ENCODE results near the gene CNN2. TPM values are rescaled to one million over a fixed set of nuclear protein-coding genes. Genes with fewer than 3 reads are reported as not detected.

Gene CNN2
- total RNA-seq, 1 experiment from 2014 or later: 194 TPM

- Histone ChIP-seq H3K36me3 (ENCODE audit: control insufficient read depth, insufficient read depth, low read length) (no peaks in the 10 kb centered on the region; the same call in 1 of the 2 replicates), H3K4me3 (ENCODE audit: low read depth, low read length) (no peak overlapping the region), H3K27me3 (replicated peaks; ENCODE audit: control insufficient read depth, insufficient read depth, low read length) (no peaks in the 10 kb centered on the region), H3K4me1 (no peaks in the 10 kb centered on the region), H3K9me3 (no peaks in the 10 kb centered on the region)
- TF ChIP-seq CTCF (IDR thresholded peaks at IDR 0.05; ENCODE audit: insufficient read depth in 1 of 2, low read depth in 1 of 2, low read length in 1 of 2, severe bottlenecking in 1 of 2, unreplicated experiment in 1 of 2): no peak
- Mint-ChIP-seq H3K9me3 (ENCODE audit: unreplicated experiment) (no peaks in the 10 kb centered on the region), H3K27me3 (ENCODE audit: insufficient read depth, unreplicated experiment) (no peaks in the 10 kb centered on the region), H3K4me1 (ENCODE audit: low read depth, unreplicated experiment) (no peaks in the 10 kb centered on the region), H3K27ac (ENCODE audit: unreplicated experiment) (no peak overlapping the region), H3K36me3 (ENCODE audit: insufficient read depth, unreplicated experiment) (peaks cover 77% of the 10 kb centered on the region), H3K4me3 (ENCODE audit: unreplicated experiment) (no peak overlapping the region)
- DNase-seq: no peak
- BruUV-seq (replicated peaks): no TSS peak
- ChIA-PET POLR2A (no interaction called here), CTCF (interaction anchor here (0.7 kb wide), 1 partner anchor 46 kb away, joined by 3 read pairs; no protein-coding TSS in a partner anchor)
- intact Hi-C loops (cut with micrococcal nuclease; ENCODE audit: unreplicated experiment): no loop called here
These were observed 60.2 kb downstream of the CNN2 start for GRCh38 chr19:1086613-1087012.

- Mint-ChIP-seq H3K4me1 (ENCODE audit: low read depth, unreplicated experiment) (no peaks in the 10 kb centered on the region), H3K36me3 (ENCODE audit: insufficient read depth, unreplicated experiment) (peaks cover 74% of the 10 kb centered on the region), H3K27me3 (ENCODE audit: insufficient read depth, unreplicated experiment) (no peaks in the 10 kb centered on the region), H3K27ac (ENCODE audit: unreplicated experiment) (peak overlapping the region; percentile 60), H3K9me3 (ENCODE audit: unreplicated experiment) (no peaks in the 10 kb centered on the region), H3K4me3 (ENCODE audit: unreplicated experiment) (no peak overlapping the region)
- intact Hi-C loops (cut with micrococcal nuclease; ENCODE audit: unreplicated experiment): no loop called here
- ChIA-PET CTCF (no interaction called here), POLR2A (no interaction called here)
- no peak for DNase-seq
- Histone ChIP-seq H3K4me1 (no peaks in the 10 kb centered on the region), H3K4me3 (ENCODE audit: low read depth, low read length) (no peak overlapping the region), H3K9me3 (no peaks in the 10 kb centered on the region), H3K27me3 (replicated peaks; ENCODE audit: control insufficient read depth, insufficient read depth, low read length) (no peaks in the 10 kb centered on the region), H3K36me3 (ENCODE audit: control insufficient read depth, insufficient read depth, low read length) (no peaks in the 10 kb centered on the region; the same call in 1 of the 2 replicates)
- TSS peak; percentile 5 for BruUV-seq (replicated peaks)
- TF ChIP-seq CTCF (IDR thresholded peaks at IDR 0.05; ENCODE audit: insufficient read depth in 1 of 2, low read depth in 1 of 2, low read length in 1 of 2, severe bottlenecking in 1 of 2, unreplicated experiment in 1 of 2): no peak
These were observed 61.5 kb downstream of the CNN2 start for GRCh38 chr19:1087813-1088415.

GRCh38 chr19:1088416-1089010, 62.1 kb downstream of the CNN2 start:
- H3K36me3 ChIP-seq (ENCODE audit: control insufficient read depth, insufficient read depth, low read length): no peaks in the 10 kb centered on the region; the same call in 1 of the 2 replicates
- BruUV-seq (replicated peaks): no TSS peak
- H3K4me3 Mint-ChIP-seq (ENCODE audit: unreplicated experiment): no peak overlapping the region
- no peaks in the 10 kb centered on the region for H3K9me3 ChIP-seq
- peaks cover 74% of the 10 kb centered on the region for H3K36me3 Mint-ChIP-seq (ENCODE audit: insufficient read depth, unreplicated experiment)
- POLR2A ChIA-PET: no interaction called here
- no peaks in the 10 kb centered on the region for H3K9me3 Mint-ChIP-seq (ENCODE audit: unreplicated experiment)
- no peaks in the 10 kb centered on the region for H3K27me3 ChIP-seq (replicated peaks; ENCODE audit: control insufficient read depth, insufficient read depth, low read length)
- DNase-seq: no peak
- intact Hi-C loops (cut with micrococcal nuclease; ENCODE audit: unreplicated experiment): no loop called here
- peak overlapping the region; percentile 60 for H3K27ac Mint-ChIP-seq (ENCODE audit: unreplicated experiment)
- H3K4me1 ChIP-seq: no peaks in the 10 kb centered on the region
- H3K4me1 Mint-ChIP-seq (ENCODE audit: low read depth, unreplicated experiment): no peaks in the 10 kb centered on the region
- H3K4me3 ChIP-seq (ENCODE audit: low read depth, low read length): no peak overlapping the region
- CTCF ChIA-PET: no interaction called here
- TF ChIP-seq CTCF (IDR thresholded peaks at IDR 0.05; ENCODE audit: insufficient read depth in 1 of 2, low read depth in 1 of 2, low read length in 1 of 2, severe bottlenecking in 1 of 2, unreplicated experiment in 1 of 2): no peak
- no peaks in the 10 kb centered on the region for H3K27me3 Mint-ChIP-seq (ENCODE audit: insufficient read depth, unreplicated experiment)

Other genes starting within 250 kb of the CNN2 start
- 510 and 522 TPM in 2 replicates for gene PTBP1, start 229.2 kb upstream of the CNN2 start, total RNA-seq (2022)
- gene PLPPR3, start 204.7 kb upstream of the CNN2 start, total RNA-seq (2022): 5.1 and 7.1 TPM in 2 replicates
- gene AZU1, start 198.8 kb upstream of the CNN2 start, total RNA-seq (2022): not detected in 2 replicates
- 0.29 TPM in 1 of 2 replicates, not detected in the other for gene PRTN3, start 185.6 kb upstream of the CNN2 start, total RNA-seq (2022)
- not detected in 2 replicates for gene ELANE, start 174.3 kb upstream of the CNN2 start, total RNA-seq (2022)
- 4.4 and 6.1 TPM in 2 replicates for gene CFD, start 166.9 kb upstream of the CNN2 start, total RNA-seq (2022)
- 64.3 and 69.1 TPM in 2 replicates for gene MED16, start 133.4 kb upstream of the CNN2 start, total RNA-seq (2022)
- gene RNU6-9, start 133.1 kb upstream of the CNN2 start, total RNA-seq (2022): not detected in 2 replicates
- gene R3HDM4, start 113.4 kb upstream of the CNN2 start, total RNA-seq (2022): 57.7 and 60.4 TPM in 2 replicates
- gene KISS1R, start 109.3 kb upstream of the CNN2 start, total RNA-seq (2022): 13.0 and 16.6 TPM in 2 replicates
- 217 and 239 TPM in 2 replicates for gene ARID3A, start 100.6 kb upstream of the CNN2 start, total RNA-seq (2022)
- 89.5 and 96.8 TPM in 2 replicates for gene WDR18, start 42.3 kb upstream of the CNN2 start, total RNA-seq (2022)
- gene GRIN3B, start 26.2 kb upstream of the CNN2 start, total RNA-seq (2022): 0.41 and 0.49 TPM in 2 replicates
- gene TMEM259, start 5.5 kb upstream of the CNN2 start, total RNA-seq (2022): 148 and 154 TPM in 2 replicates
- not detected in 2 replicates for gene RNU6-2, start 5.1 kb upstream of the CNN2 start, total RNA-seq (2022)
- 43.5 and 45.9 TPM in 2 replicates for gene ABCA7, start 13.5 kb downstream of the CNN2 start, total RNA-seq (2022)
- gene ARHGAP45, start 40.6 kb downstream of the CNN2 start, total RNA-seq (2022): 38.6 and 43.3 TPM in 2 replicates
- gene POLR2E, start 68.8 kb downstream of the CNN2 start, total RNA-seq (2022): 264 and 272 TPM in 2 replicates
- 500 and 546 TPM in 2 replicates for gene GPX4, start 77.4 kb downstream of the CNN2 start, total RNA-seq (2022)
- gene SBNO2, start 147.7 kb downstream of the CNN2 start, total RNA-seq (2022): 37.3 and 41.2 TPM in 2 replicates
- gene STK11, start 179.2 kb downstream of the CNN2 start, total RNA-seq (2022): 56.7 and 58.1 TPM in 2 replicates
- 7.3 and 9.7 TPM in 2 replicates for gene CBARP, start 211.4 kb downstream of the CNN2 start, total RNA-seq (2022)
- 126 and 140 TPM in 2 replicates for gene ATP5F1D, start 215.1 kb downstream of the CNN2 start, total RNA-seq (2022)
- gene MIDN, start 222.0 kb downstream of the CNN2 start, total RNA-seq (2022): 125 and 128 TPM in 2 replicates
- gene CIRBP, start 242.7 kb downstream of the CNN2 start, total RNA-seq (2022): 289 and 331 TPM in 2 replicates
- gene FAM174C, start 248.9 kb downstream of the CNN2 start, total RNA-seq (2022): 51.0 and 56.3 TPM in 2 replicates